ENCODE data around the gene IRF2BP2.

Gene IRF2BP2

DNA sequence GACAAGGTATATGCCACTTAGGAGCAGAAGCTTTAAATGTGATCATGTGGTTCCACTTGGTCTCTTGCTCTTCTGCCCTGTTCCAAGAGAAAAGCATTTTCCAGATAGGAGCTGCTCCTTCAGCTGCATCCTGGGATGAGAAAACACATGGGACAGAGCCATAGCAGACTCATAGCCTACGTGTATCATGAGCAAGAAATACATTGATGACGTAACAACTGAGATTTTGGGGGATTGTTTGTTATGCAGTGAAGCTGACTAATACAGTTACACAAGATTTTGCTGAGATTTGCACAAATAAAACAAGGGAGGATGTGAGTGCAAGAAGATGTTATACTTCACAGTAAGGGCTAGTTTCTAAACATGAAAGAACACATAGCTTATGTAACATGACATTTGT, 36.0 kb upstream of the IRF2BP2 start:
- no peak overlapping the region for H3K4me3 ChIP-seq (ENCODE audit: low read depth, low read length)
- no peak for DNase-seq

DNA sequence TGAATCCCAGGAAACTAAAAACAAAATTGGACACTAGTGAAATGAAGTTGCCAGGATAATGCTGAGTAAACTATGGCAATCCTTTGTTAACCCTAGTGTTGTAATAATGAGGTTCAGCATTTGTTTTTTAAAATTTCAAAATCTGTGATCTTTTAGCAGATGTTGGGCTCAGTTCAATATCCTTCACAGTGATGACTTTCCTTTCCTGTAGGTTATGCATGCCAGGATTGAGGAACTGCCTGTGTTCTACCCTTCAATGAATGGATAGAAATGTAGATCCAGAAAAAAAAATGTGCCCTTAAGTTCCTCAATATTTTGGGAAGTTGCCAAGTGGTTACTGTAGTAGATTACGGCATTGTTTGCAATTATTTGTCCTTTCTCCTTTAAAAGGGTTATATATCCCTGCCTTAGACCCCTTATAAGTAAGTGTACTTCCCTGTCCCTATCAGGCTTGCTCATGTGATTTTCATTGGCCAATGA, 35.5 kb upstream of the IRF2BP2 start:
- in situ Hi-C loops (cut with HindIII; ENCODE audit: low pct_ligation_motif_present, low sequenced_read_pairs): no loop called here

More for the DNA sequence above, 36.0 kb upstream of the IRF2BP2 start:
- no peak overlapping the region for H3K27ac ChIP-seq
- TF ChIP-seq, protein P1, sequence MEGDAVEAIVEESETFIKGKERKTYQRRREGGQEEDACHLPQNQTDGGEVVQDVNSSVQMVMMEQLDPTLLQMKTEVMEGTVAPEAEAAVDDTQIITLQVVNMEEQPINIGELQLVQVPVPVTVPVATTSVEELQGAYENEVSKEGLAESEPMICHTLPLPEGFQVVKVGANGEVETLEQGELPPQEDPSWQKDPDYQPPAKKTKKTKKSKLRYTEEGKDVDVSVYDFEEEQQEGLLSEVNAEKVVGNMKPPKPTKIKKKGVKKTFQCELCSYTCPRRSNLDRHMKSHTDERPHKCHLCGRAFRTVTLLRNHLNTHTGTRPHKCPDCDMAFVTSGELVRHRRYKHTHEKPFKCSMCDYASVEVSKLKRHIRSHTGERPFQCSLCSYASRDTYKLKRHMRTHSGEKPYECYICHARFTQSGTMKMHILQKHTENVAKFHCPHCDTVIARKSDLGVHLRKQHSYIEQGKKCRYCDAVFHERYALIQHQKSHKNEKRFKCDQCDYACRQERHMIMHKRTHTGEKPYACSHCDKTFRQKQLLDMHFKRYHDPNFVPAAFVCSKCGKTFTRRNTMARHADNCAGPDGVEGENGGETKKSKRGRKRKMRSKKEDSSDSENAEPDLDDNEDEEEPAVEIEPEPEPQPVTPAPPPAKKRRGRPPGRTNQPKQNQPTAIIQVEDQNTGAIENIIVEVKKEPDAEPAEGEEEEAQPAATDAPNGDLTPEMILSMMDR (IDR thresholded peaks at IDR 0.05; ENCODE audit: low read depth, low read length, missing control alignments): no peak
- H3K27me3 ChIP-seq (replicated peaks): no peaks in the 10 kb centered on the region
- H3K36me3 ChIP-seq (replicated peaks): no peaks in the 10 kb centered on the region
- in situ Hi-C loops (cut with HindIII; ENCODE audit: low pct_ligation_motif_present, low sequenced_read_pairs): no loop called here

DNA sequence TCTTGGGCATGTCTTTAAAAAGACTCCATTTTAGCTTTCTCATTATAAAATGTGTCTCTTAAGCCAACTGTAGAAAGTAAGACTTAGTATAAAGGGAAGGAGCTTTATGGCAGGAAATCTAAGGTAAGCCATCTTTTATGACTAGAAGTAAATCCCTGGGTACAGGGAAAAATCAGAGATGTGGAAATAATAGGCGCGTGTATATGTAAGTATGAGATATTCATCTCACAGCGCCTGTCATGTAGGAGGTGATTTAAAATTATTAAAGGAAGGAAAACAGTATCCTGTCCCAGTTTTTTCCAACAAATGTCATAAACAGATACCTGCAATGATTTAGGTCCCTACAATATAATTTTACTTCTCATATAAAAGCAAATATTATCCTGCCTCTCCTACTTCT, 35.0 kb upstream of the IRF2BP2 start:
- in situ Hi-C loops (cut with HindIII; ENCODE audit: low pct_ligation_motif_present, low sequenced_read_pairs): no loop called here
- H3K27me3 ChIP-seq (replicated peaks): no peaks in the 10 kb centered on the region
- no peak overlapping the region for H3K27ac ChIP-seq
- no peaks in the 10 kb centered on the region for H3K36me3 ChIP-seq (replicated peaks)
- H3K4me3 ChIP-seq (ENCODE audit: low read depth, low read length): no peak overlapping the region
- TF ChIP-seq, protein P1 (IDR thresholded peaks at IDR 0.05; ENCODE audit: low read depth, low read length, missing control alignments): no peak
- no peak for DNase-seq

More for the DNA sequence above, 35.5 kb upstream of the IRF2BP2 start:
- H3K27me3 ChIP-seq (replicated peaks): no peaks in the 10 kb centered on the region
- no peaks in the 10 kb centered on the region for H3K36me3 ChIP-seq (replicated peaks)
- no peak overlapping the region for H3K4me3 ChIP-seq (ENCODE audit: low read depth, low read length)
- no peak for DNase-seq
- no peak overlapping the region for H3K27ac ChIP-seq
- TF ChIP-seq, protein P1 (IDR thresholded peaks at IDR 0.05; ENCODE audit: low read depth, low read length, missing control alignments): no peak

DNA sequence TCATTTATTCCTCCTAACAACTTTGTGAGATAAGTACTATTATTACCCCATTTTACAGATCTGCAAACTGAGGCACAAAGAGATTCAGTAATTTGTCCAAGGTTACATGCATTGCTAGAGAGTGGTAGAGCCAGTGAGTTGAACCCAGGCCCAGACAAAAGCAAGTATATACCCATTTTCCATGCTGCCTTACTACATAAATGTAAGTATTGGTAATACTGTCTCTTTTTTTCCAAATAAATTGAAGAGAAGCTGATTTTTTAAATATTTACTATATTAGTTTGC, 33.8 kb upstream of the IRF2BP2 start:
- H3K27ac ChIP-seq: no peak overlapping the region
- no peak overlapping the region for H3K4me3 ChIP-seq (ENCODE audit: low read depth, low read length)
- no peaks in the 10 kb centered on the region for H3K36me3 ChIP-seq (replicated peaks)
- no peaks in the 10 kb centered on the region for H3K27me3 ChIP-seq (replicated peaks)
- TF ChIP-seq, protein P1 (IDR thresholded peaks at IDR 0.05; ENCODE audit: low read depth, low read length, missing control alignments): no peak
- in situ Hi-C loops (cut with HindIII; ENCODE audit: low pct_ligation_motif_present, low sequenced_read_pairs): no loop called here
- DNase-seq: no peak

DNA sequence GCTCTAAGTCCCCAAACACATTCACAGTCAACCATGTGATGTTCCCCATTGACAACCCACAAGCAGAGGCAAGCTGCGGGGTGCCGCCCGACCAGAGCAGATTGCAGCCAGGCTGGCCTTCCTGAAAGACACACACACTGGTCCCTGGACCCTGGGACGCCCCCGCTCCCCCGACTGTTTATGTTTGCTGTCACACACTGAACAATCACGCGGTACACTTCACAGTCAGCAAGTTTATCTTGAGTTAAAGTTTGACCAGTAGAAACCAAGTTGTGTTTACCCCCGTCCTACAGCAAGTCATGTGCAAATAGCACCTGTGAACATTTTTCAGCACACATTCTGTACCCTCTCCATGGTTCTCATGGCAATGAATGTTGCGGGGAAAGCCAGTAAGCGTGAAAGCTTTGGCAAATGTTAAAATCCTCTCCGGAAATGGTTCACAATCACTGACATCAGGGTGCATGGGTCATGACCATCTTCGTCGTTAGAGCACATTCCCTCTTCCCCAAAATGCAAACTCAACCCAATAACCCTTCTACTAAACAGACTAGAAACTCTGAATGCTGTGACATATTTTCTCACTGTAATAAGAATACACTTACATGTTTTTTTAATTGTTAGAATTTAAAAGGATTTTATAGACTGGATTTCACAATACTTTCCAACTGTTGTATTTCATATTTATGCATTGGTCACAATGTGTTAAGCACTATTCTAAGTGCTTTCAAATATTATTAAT, 33.3 kb upstream of the IRF2BP2 start:
- TF ChIP-seq, protein P1 (IDR thresholded peaks at IDR 0.05; ENCODE audit: low read depth, low read length, missing control alignments): no peak
- H3K4me3 ChIP-seq (ENCODE audit: low read depth, low read length): no peak overlapping the region
- H3K27me3 ChIP-seq (replicated peaks): no peaks in the 10 kb centered on the region
- no peak for DNase-seq
- in situ Hi-C loops (cut with HindIII; ENCODE audit: low pct_ligation_motif_present, low sequenced_read_pairs): no loop called here
- H3K27ac ChIP-seq: no peak overlapping the region
- no peaks in the 10 kb centered on the region for H3K36me3 ChIP-seq (replicated peaks)

DNA sequence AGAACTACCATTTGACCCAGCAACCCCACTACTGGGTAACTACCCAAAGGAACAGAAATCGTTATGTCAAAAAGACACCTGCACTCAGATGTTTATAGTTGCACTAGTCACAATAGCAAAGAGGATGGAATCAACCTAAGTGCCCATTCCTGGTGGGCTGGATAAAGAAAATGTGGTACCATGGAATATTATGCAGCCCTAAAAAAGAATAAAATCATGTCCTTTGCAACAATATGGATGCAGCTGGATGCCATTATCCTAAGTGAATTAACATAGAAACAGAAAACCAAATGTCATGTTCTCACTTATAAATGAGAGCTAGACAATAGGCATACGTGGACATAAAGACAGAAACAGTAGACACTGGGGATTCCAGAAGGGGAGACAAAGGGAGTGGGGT, 32.5 kb upstream of the IRF2BP2 start:
- no peak overlapping the region for H3K27ac ChIP-seq
- H3K4me3 ChIP-seq (ENCODE audit: low read depth, low read length): no peak overlapping the region
- no peaks in the 10 kb centered on the region for H3K27me3 ChIP-seq (replicated peaks)
- in situ Hi-C loops (cut with HindIII; ENCODE audit: low pct_ligation_motif_present, low sequenced_read_pairs): no loop called here
- TF ChIP-seq, protein P1 (IDR thresholded peaks at IDR 0.05; ENCODE audit: low read depth, low read length, missing control alignments): no peak
- DNase-seq: no peak
- H3K36me3 ChIP-seq (replicated peaks): no peaks in the 10 kb centered on the region

Data from brain microvascular endothelial cell (primary cell).